GM13976 (cell line): ENCODE results near the gene CTSL.

ENCODE experiments used
- DNase-seq: peaks from one replicate; pipeline ENCODE4 v3.0.0; 2012; ENCODE audit warnings: low spot score
- CTCF ChIP-seq: IDR thresholded peaks from 2 replicates; pipeline ENCODE4 v1.5.1; 2012; ENCODE audit warnings: borderline replicate concordance, mild to moderate bottlenecking; ENCODE audit not compliant: insufficient read depth; ENCODE audit errors: extremely low read depth, missing control alignments, control extremely low read depth
- in situ Hi-C: fragments of 300-500 bp; cut with MboI; formaldehyde crosslinking; loops from one replicate; pipeline ENCODE4 v1.12.0; 2022; ENCODE audit warnings: low sequenced_read_pairs, mixed read lengths, inconsistent platforms; ENCODE audit not compliant: unreplicated experiment

CTSL gene

GRCh38 chr9:87725900-87726709 is at the start of gene CTSL:
CTSL (plus strand) TSS chr9:87726119; CDS start chr9:87727604, 1,485 bp downstream.
- peak; percentile 45 for DNase-seq
- no peak for TF ChIP-seq CTCF
- in situ Hi-C loops, result no loop called here

GRCh38 chr9:87676976-87677775 is 48.7 kb upstream of the CTSL start:
- TF ChIP-seq CTCF, result no peak
- DNase-seq, result no peak
- in situ Hi-C loops, result no loop called here

- DNase-seq, result no peak
- TF ChIP-seq CTCF, result no peak
Observed at GRCh38 chr9:87677776-87678587, 47.9 kb upstream of the CTSL start.

GRCh38 chr9:87678650-87679355 is 47.1 kb upstream of the CTSL start:
- in situ Hi-C loops, result no loop called here
- TF ChIP-seq CTCF, result peak; percentile 54
- peak; percentile 58 for DNase-seq

More at GRCh38 chr9:87677776-87678587, 47.9 kb upstream of the CTSL start:
- in situ Hi-C loops, result no loop called here

- no peak for TF ChIP-seq CTCF
- in situ Hi-C loops, result no loop called here
- no peak for DNase-seq
Observed at GRCh38 chr9:87681271-87682061, 44.5 kb upstream of the CTSL start.
